ENCODE results near the gene GFAP.

GRCh38 chr17:44959821-44960531 lies 44.7 kb upstream of the GFAP start:
- TF ChIP-seq CTCF (conservative IDR thresholded peaks at IDR 0.05 in 1 of 2, IDR thresholded peaks at IDR 0.05 in 1 of 2; ENCODE audit: extremely low read depth in 1 of 2, insufficient read depth in 1 of 2, low read depth in 1 of 2, low read length in 2 of 2): no peak
- no peak for TF ChIP-seq EZH2 (IDR thresholded peaks at IDR 0.05; ENCODE audit: borderline replicate concordance, low read length)
